RWPE2 (cell line): ENCODE data around the gene NEB.

Source experiments
- ATAC-seq: fragments of 200-7000 bp; cut with Tn5 transposase; 3 replicates; pipeline ENCODE4 v1.9.1; 2021; ENCODE audit warnings: low read depth
- DNase-seq: peaks from one replicate; pipeline ENCODE4 v3.0.0-alpha.2; 2020; ENCODE audit warnings: low spot score
- H3K27ac ChIP-seq: fragments of 450-650 bp; 2 replicates; pipeline ENCODE4 v1.5.1; 2017; ENCODE audit warnings: mild to moderate bottlenecking; ENCODE audit not compliant: poor library complexity, severe bottlenecking
- H3K27me3 ChIP-seq: fragments of 250-450 bp; sonication (Bioruptor Pico); 2 replicates; pipeline ENCODE4 v1.5.1; 2021; ENCODE audit warnings: mild to moderate bottlenecking, moderate library complexity; ENCODE audit not compliant: insufficient read depth, poor library complexity, severe bottlenecking
- H3K36me3 ChIP-seq: fragments of 250-450 bp; sonication (Bioruptor Pico); 2 replicates; pipeline ENCODE4 v1.5.1; 2020; ENCODE audit warnings: low read depth, mild to moderate bottlenecking, moderate library complexity
- H3K4me1 ChIP-seq: fragments of 250-450 bp; sonication (Bioruptor Pico); 2 replicates; pipeline ENCODE4 v1.5.1; 2021; ENCODE audit warnings: mild to moderate bottlenecking, moderate library complexity; ENCODE audit not compliant: insufficient read depth, poor library complexity, severe bottlenecking
- H3K4me3 ChIP-seq: fragments of 250-450 bp; sonication (Bioruptor Pico); 2 replicates; pipeline ENCODE4 v1.5.1; 2021; ENCODE audit warnings: mild to moderate bottlenecking, moderate library complexity; ENCODE audit not compliant: severe bottlenecking
- H3K9me3 ChIP-seq: fragments of 250-450 bp; sonication (Bioruptor Pico); 2 replicates; pipeline ENCODE4 v1.5.1; 2021; ENCODE audit warnings: mild to moderate bottlenecking, moderate library complexity; ENCODE audit not compliant: severe bottlenecking
- TF ChIP-seq, protein P1 (sequence below): fragments of 450-650 bp; IDR thresholded peaks from one replicate; pipeline ENCODE4 v1.5.1; 2017; ENCODE audit warnings: mild to moderate bottlenecking, moderate library complexity; ENCODE audit not compliant: poor library complexity, severe bottlenecking

The NEB gene

DNA sequence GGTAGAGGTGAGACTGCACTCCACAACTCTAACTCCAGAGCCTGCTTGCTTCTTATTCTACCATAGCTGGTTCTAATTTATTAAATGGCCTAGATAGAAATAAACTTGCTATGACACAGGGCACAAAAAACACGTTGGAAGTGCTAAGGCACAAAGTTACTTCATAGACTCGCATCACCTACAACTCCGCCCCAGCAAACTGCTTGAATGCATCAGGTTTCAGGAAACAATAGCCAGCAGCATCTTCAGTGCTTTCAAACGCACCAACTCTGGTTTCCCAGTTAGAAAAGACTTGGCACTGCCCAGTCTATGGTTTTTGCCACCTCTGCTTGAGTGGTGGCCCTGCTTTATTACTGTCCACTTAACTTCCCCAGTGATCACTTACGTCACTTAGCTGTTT is 182.0 kb downstream of the NEB start:
- Histone ChIP-seq H3K4me3 (no peak overlapping the region), H3K27me3 (no peaks in the 10 kb centered on the region), H3K27ac (no peak overlapping the region), H3K36me3 (no peaks in the 10 kb centered on the region), H3K4me1 (no peaks in the 10 kb centered on the region), H3K9me3 (no peaks in the 10 kb centered on the region)
- TF ChIP-seq, protein P1, sequence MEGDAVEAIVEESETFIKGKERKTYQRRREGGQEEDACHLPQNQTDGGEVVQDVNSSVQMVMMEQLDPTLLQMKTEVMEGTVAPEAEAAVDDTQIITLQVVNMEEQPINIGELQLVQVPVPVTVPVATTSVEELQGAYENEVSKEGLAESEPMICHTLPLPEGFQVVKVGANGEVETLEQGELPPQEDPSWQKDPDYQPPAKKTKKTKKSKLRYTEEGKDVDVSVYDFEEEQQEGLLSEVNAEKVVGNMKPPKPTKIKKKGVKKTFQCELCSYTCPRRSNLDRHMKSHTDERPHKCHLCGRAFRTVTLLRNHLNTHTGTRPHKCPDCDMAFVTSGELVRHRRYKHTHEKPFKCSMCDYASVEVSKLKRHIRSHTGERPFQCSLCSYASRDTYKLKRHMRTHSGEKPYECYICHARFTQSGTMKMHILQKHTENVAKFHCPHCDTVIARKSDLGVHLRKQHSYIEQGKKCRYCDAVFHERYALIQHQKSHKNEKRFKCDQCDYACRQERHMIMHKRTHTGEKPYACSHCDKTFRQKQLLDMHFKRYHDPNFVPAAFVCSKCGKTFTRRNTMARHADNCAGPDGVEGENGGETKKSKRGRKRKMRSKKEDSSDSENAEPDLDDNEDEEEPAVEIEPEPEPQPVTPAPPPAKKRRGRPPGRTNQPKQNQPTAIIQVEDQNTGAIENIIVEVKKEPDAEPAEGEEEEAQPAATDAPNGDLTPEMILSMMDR: no peak
- ATAC-seq (no peak), DNase-seq (no peak)

DNA sequence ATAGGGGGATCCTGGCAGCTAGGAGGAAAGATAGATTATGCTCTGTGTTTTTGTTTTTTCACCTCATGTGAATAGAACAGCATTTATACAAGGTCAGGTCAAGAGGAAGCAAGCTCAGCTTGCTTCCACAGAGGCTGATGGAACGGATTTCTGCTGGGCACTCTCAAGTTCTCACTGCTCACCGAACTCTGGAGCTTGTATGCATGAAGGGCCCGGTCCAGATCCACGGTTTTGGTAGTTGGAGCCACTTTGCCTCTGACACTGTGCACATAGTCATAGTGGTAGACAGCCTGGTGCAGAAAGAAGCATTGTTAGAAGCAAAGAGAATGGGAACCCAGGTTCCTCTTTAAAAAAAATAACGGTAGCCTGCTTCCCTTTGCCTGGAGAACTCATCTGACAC is 182.7 kb downstream of the NEB start:
- Histone ChIP-seq H3K4me1 (no peaks in the 10 kb centered on the region), H3K9me3 (no peaks in the 10 kb centered on the region), H3K27me3 (no peaks in the 10 kb centered on the region), H3K4me3 (no peak overlapping the region), H3K36me3 (no peaks in the 10 kb centered on the region), H3K27ac (no peak overlapping the region)
- TF ChIP-seq, protein P1: no peak
- ATAC-seq (no peak), DNase-seq (no peak)

DNA sequence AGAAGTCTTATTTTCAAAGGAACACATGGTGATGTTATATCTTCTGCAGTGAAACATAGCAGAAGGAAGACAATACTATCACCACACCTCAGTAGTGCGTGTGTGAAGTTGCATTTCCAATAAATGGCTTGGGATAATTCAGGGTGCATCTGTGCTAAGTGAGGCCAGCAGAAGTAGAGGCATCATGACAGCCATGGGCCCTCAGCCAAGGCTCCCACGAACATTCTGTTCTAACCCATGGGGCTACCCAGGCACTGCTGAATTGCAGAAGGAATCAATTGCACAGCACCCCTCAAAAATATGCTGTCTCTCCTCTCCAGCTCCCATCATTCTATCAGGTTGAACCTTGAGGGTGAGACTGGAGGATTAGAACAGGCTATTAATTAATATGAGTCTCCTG is 185.1 kb downstream of the NEB start:
- Histone ChIP-seq H3K36me3 (no peaks in the 10 kb centered on the region), H3K4me1 (no peaks in the 10 kb centered on the region), H3K9me3 (no peaks in the 10 kb centered on the region), H3K4me3 (no peak overlapping the region), H3K27ac (no peak overlapping the region), H3K27me3 (no peaks in the 10 kb centered on the region)
- no peak for DNase-seq
- TF ChIP-seq, protein P1: no peak
- ATAC-seq: no peak

DNA sequence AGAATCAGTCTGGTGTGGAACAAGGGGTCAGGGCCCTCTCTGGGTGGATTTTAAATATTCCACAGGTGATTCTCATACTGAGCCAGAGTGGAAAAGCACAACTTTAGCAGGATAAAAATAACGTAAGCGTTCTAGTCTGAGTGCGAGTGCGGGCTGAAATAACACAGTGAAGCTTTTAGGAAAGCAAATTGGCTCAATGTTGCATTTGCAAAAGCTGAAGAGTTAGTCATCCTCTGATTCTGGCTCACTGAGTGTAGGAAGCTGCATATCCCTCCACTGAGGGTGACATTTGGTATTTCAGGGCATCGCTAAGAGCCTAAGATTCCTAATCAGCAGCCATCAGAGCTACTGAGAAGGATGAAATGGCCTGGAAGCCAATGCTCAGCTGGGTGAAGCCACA is 189.8 kb downstream of the NEB start:
- TF ChIP-seq, protein P1: no peak
- H3K27me3 ChIP-seq: no peaks in the 10 kb centered on the region
- no peak overlapping the region for H3K4me3 ChIP-seq
- no peaks in the 10 kb centered on the region for H3K9me3 ChIP-seq
- no peak overlapping the region for H3K27ac ChIP-seq
- no peak for DNase-seq
- H3K4me1 ChIP-seq: no peaks in the 10 kb centered on the region
- ATAC-seq: no peak
- H3K36me3 ChIP-seq: no peaks in the 10 kb centered on the region

DNA sequence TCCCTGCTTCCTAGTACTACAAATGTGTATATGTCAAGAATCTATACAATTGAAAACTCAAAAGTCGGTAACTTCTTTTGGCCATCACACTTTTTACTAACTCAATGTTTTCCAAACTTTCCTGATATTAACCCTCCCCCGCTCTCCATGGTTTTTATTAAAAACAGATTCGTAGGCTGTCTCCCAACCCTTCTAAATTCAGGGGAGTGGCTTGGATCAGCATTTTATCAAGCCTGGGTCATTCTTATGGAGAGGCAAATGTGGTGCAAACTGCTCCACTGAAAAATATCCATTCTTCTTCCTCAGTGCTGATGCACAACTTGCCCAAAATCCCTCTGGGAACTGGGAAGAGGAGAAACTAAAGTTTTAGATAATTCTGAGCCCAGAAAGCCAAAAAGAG is 190.4 kb downstream of the NEB start:
- H3K9me3 ChIP-seq: no peaks in the 10 kb centered on the region
- H3K4me3 ChIP-seq: no peak overlapping the region
- ATAC-seq: no peak
- H3K4me1 ChIP-seq: no peaks in the 10 kb centered on the region
- peaks cover 1% of the 10 kb centered on the region for H3K27me3 ChIP-seq
- no peak overlapping the region for H3K27ac ChIP-seq
- no peak for DNase-seq
- no peaks in the 10 kb centered on the region for H3K36me3 ChIP-seq
- TF ChIP-seq, protein P1: no peak
